ENCODE data around the gene CRTC2. TPM values are rescaled to one million over a fixed set of nuclear protein-coding genes. Genes with fewer than 3 reads are reported as not detected.

CRTC2 gene
- total RNA-seq, 1 experiment from 2014 or later: 45.7 TPM

DNA sequence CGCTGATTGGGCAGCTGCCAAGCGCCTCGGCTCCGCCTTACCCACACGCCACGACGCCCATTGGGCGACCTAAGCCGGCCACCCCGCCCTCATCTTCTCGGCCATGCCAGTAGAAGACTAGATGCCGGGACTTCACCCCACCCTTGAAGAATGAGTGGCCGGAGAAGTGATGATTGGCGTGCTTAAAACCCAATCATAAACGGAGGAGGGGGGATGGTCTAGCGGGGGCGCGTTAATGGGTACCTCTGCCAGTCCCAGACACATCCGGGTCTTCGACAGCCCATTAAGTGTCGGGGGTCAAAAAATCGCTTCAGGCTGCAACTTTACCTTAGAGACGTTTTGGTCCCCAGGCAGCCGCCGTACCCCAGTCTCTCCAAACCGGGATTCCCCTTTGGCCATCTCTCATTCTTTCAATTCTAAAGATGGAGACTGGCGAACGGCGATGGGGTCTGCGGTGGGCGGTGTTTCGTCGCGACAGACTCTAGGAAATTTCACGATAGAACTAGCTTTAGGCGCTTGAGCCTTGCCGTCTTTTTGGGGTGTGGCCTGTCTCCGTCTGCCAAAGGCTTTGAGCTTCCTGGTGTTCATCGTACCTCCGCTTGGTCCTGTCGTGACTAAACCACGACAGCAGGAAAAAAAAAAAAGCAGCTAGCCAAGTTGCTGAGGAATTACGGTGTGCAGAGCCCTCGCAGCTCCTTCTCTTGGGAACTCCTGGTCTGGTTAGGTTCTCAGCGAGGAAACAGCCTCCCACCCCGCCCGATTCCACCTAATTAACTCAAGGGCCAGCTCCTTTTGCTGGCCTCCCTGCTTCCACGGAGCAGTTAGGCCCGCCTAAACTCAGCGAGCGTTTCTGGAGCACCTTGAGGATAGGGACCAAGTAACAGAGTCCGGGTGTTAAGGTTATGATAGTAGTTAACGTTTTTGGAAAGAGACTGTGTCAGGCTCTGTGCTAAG lies 35.2 kb downstream of the CRTC2 start, which contains the start of gene GATAD2B:
GATAD2B (minus strand) TSS at position 1 of the 954 bp plus-strand sequence. CDS start 94,625 bp downstream, outside the sequence.
- Histone ChIP-seq H2BK15ac (ENCODE audit: low read depth, low read length) (no peak within 1 kb of the TSS), H3K14ac (ENCODE audit: insufficient read depth, low read length) (peak within 1 kb of the TSS; percentile 93), H2BK12ac (ENCODE audit: insufficient read length, low read depth, low read length) (no peak within 1 kb of the TSS), H2BK120ac (ENCODE audit: low read depth, low read length, poor library complexity, severe bottlenecking) (no peak within 1 kb of the TSS), H2AK5ac (ENCODE audit: insufficient read length, low read length) (no peak within 1 kb of the TSS), H3K79me2 (ENCODE audit: insufficient read depth, low read length) (peaks cover 29% of the 10 kb centered on the region; the same call in 1 of the 2 replicates), H3K79me1 (ENCODE audit: insufficient read depth, low read depth, low read length, poor library complexity, severe bottlenecking) (no peaks in the 10 kb centered on the region), H4K8ac (replicated peaks; ENCODE audit: insufficient read length, low read depth, low read length) (no peak within 1 kb of the TSS), H3K27ac (ENCODE audit: insufficient read length, low read depth, low read length) (peak within 1 kb of the TSS; percentile 61), H3K56ac (ENCODE audit: insufficient read length, low read depth, low read length) (no peak within 1 kb of the TSS), H3K4ac (ENCODE audit: low read depth, low read length) (no peak within 1 kb of the TSS), H3K4me2 (ENCODE audit: insufficient read depth, insufficient read length, low read length) (peak within 1 kb of the TSS; percentile 99), H4K20me1 (ENCODE audit: control insufficient read depth, insufficient read depth, insufficient read length) (peaks cover 4% of the 10 kb centered on the region), H4K91ac (ENCODE audit: insufficient read length, low read depth, low read length) (no peak within 1 kb of the TSS), H3K9ac (ENCODE audit: extremely low read depth, insufficient read length, low read length) (peak within 1 kb of the TSS; percentile 88), H3K9me3 (ENCODE audit: control insufficient read depth, low read depth, low read length) (no peaks in the 10 kb centered on the region), H2BK5ac (ENCODE audit: insufficient read length, low read length) (peak within 1 kb of the TSS; percentile 59), H3K4me1 (ENCODE audit: insufficient read depth, low read length) (no peaks in the 10 kb centered on the region; the same call in 1 of the 2 replicates), H2BK20ac (ENCODE audit: low read depth, low read length, poor library complexity, severe bottlenecking) (no peak within 1 kb of the TSS), H3T11ph (ENCODE audit: low read length) (no peak within 1 kb of the TSS), H3K23ac (ENCODE audit: insufficient read length, low read depth, low read length) (no peak within 1 kb of the TSS), H3K27me3 (ENCODE audit: insufficient read depth, low read length) (no peaks in the 10 kb centered on the region), H3K18ac (ENCODE audit: insufficient read length, low read depth, low read length) (peak within 1 kb of the TSS; percentile 96), H3K23me2 (ENCODE audit: insufficient read length, low read depth, low read length, poor library complexity, severe bottlenecking) (peaks cover 14% of the 10 kb centered on the region), H2AFZ (ENCODE audit: low read length) (no peak within 1 kb of the TSS), H4K5ac (ENCODE audit: insufficient read length, low read depth, low read length) (no peak within 1 kb of the TSS)
- peak within 1 kb of the TSS; percentile 96 to 98 (median 96) for H3K27ac Mint-ChIP-seq
- TF ChIP-seq, protein P1, sequence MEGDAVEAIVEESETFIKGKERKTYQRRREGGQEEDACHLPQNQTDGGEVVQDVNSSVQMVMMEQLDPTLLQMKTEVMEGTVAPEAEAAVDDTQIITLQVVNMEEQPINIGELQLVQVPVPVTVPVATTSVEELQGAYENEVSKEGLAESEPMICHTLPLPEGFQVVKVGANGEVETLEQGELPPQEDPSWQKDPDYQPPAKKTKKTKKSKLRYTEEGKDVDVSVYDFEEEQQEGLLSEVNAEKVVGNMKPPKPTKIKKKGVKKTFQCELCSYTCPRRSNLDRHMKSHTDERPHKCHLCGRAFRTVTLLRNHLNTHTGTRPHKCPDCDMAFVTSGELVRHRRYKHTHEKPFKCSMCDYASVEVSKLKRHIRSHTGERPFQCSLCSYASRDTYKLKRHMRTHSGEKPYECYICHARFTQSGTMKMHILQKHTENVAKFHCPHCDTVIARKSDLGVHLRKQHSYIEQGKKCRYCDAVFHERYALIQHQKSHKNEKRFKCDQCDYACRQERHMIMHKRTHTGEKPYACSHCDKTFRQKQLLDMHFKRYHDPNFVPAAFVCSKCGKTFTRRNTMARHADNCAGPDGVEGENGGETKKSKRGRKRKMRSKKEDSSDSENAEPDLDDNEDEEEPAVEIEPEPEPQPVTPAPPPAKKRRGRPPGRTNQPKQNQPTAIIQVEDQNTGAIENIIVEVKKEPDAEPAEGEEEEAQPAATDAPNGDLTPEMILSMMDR (conservative IDR thresholded peaks at IDR 0.05): no peak
- H3K4me3 Mint-ChIP-seq: peak within 1 kb of the TSS; percentile 89 to 94
- H3K27me3 Mint-ChIP-seq (ENCODE audit: low read depth): no peaks in the 10 kb centered on the region
- H3K9me3 Mint-ChIP-seq: no peaks in the 10 kb centered on the region
- DNase-seq: peak; percentile 100
- peaks cover 1 to 5% (median 4%) of the 10 kb centered on the region in 3 experiments; a peak in 3 of 7 replicates for H3K36me3 Mint-ChIP-seq (ENCODE audit: insufficient read depth in 1 of 3, low read depth in 3 of 3)
- WGBS (ENCODE audit: extremely low coverage, insufficient read length, low lambda C conversion rate): no CpG with 5 or more reads among the region's 53 CpGs
- H3K4me1 Mint-ChIP-seq: peaks cover 24% of the 10 kb centered on the region in 2 experiments
